GM21423 (cell line): ENCODE measurements around the gene NTRK1.
"Not testable (repeated sequence)": the region's sequence is repeated elsewhere in the genome, so short reads cannot be mapped to it uniquely, and the experiment has no call there.

Source experiments
- ATAC-seq: cut with Tn5 transposase; IDR thresholded peaks from one replicate; pipeline ENCODE4 v1.9.1; 2021; ENCODE audit warnings: mild to moderate bottlenecking, moderate library complexity; ENCODE audit not compliant: unreplicated experiment

The NTRK1 gene

DNA sequence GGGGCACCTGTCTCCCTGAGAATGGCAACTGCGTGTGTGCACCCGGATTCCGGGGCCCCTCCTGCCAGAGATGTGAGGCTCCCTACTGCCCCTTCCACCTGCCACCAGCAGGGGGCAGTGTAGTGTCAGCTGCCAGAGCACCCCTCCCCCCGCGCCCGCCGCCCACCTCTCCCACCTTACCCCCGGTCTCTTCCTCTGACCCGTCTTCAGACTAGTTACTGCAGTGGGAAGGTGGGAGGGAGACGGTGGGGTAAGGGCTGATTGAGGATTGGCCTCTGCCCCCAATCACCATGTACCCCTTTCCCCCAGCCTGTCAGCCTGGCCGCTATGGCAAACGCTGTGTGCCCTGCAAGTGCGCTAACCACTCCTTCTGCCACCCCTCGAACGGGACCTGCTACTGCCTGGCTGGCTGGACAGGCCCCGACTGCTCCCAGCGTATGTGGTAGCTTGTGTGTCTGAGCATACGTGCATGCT lies 49.7 kb downstream of the NTRK1 start:
- no peak for ATAC-seq

- ATAC-seq = no peak
These were observed 51.1 kb downstream of the NTRK1 start for GRCh38 chr1:156911577-156912298.

- no peak for ATAC-seq
These were observed 51.6 kb downstream of the NTRK1 start for GRCh38 chr1:156912310-156912709.

GRCh38 chr1:156912861-156913808 lies 52.5 kb downstream of the NTRK1 start:
- ATAC-seq = no peak

- no peak for ATAC-seq
These were observed 53.2 kb downstream of the NTRK1 start for GRCh38 chr1:156913809-156914387.

DNA sequence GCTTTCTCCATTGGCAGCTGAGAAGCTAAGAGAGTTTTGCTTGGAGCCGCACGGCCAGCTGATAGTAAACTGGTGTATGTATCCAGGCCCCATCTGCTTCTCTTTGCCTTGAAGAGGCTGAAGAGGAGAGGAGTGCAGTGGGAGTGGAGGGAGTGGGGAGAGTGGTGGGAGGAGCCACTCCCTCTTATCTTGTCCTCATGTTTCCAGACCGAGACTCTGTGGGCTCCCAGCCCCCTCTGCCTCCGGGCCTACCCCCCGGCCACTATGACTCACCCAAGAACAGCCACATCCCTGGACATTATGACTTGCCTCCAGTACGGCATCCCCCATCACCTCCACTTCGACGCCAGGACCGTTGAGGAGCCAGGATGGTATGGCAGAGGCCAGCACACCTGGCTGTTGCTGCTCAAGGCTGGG lies 53.8 kb downstream of the NTRK1 start:
- ATAC-seq = no peak

DNA sequence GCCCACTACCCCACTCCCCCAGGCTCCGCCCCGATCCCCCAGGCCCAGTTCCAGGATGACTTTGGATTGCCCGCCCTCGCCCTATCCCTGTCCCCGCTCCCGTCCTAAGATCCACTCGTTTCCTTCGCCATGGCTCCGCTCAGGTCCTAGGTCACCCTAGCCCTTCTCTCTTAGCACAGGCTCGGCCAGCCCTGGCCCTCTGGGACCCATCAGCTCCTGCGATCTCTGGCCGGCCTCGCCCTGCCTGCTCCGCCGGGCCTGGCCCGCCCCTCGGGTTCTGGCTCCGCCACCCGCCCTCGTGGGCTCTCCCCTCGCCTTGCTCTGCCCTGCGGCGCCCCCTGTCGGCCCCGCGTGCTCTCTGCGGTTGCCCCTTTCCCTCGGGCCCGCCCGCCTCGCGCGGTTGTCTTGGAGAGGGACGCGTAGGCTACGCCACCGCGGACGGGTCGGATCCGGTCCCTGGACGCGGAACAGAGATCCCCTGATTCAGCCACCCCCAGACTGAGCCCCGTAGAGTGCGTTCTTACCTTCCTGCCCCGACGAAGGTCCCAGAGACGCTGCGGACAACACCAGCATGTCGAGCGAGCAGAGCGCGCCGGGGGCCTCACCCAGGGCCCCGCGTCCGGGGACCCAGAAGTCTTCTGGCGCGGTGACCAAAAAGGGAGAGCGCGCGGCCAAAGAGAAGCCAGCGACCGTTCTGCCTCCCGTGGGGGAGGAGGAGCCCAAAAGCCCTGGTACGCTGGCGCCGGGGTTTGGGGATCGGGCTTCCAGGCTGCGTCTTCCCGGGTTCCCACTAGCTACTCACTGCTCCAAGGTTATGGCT lies 59.8 kb downstream of the NTRK1 start, which contains the start of gene LRRC71:
LRRC71 (plus strand) TSS at position 400 of the 820 bp plus-strand sequence; CDS start at position 572, 172 bp downstream.
- no peak for ATAC-seq

GRCh38 chr1:156921053-156921529 lies 60.4 kb downstream of the NTRK1 start:
- ATAC-seq = no peak

DNA sequence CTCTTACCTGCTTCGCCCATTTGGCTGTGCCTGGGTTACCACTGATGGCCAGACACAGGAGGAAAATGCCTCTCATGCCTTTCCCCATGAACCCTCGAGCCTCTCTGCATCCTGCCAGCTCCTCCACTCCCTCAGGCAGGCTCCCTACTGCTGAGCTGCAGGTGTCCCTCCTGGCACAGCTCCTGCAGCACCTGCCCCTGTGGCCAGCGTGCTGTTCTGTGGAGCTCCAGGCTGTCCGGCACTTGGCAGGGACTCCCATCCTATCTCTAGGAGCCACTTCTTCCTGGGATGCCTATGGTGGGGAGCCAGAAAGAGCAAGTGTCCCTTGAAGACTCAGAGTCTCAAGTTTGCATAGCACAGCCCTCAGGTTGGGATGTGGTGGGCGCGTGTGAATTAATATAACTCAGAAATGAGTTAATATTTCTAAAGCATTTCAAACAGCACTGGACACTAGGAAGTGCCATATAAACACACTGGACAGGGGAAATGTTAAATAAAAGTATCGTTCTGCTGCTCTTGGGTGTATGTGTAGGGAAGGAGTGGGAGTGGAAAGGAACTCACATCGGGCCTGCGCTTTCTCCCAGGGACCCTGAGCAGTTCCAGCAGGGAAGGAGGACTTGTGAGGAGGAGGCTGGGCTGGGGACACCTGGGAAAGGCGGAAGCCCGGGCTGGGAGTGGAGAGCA lies 62.5 kb downstream of the NTRK1 start:
- no peak for ATAC-seq

- ATAC-seq = no peak
These were observed 63.2 kb downstream of the NTRK1 start for GRCh38 chr1:156923670-156924477.

DNA sequence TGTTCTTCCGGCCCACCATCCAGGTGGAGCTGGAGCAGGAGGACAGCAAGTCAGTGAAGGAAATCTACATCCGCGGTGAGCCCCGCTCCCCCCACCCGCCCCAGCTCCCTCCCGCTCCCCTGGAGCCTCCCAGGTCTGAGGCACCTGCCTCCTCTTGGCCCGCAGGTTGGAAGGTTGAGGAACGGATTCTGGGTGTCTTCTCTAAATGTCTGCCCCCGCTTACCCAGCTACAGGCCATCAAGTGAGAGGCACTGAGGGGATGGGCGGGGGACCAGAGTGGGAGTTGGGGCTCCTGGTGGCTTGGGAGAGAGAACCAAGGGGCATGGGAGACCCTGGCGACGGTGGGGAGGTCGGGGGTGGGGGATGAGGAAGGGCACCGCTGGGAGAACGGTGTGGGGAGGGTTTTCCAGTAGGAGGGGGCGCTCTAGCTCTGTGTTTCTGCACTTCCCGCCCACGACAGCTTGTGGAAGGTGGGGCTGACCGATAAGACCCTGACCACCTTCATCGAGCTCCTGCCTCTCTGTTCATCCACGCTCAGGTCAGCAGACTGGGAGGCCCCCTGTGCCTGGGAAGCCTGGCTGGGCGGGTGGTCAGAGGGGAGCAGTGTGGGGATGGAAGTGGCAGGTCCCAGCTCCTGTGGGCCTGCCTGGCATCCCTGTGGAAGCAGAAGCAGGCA lies 64.0 kb downstream of the NTRK1 start:
- no peak for ATAC-seq

DNA sequence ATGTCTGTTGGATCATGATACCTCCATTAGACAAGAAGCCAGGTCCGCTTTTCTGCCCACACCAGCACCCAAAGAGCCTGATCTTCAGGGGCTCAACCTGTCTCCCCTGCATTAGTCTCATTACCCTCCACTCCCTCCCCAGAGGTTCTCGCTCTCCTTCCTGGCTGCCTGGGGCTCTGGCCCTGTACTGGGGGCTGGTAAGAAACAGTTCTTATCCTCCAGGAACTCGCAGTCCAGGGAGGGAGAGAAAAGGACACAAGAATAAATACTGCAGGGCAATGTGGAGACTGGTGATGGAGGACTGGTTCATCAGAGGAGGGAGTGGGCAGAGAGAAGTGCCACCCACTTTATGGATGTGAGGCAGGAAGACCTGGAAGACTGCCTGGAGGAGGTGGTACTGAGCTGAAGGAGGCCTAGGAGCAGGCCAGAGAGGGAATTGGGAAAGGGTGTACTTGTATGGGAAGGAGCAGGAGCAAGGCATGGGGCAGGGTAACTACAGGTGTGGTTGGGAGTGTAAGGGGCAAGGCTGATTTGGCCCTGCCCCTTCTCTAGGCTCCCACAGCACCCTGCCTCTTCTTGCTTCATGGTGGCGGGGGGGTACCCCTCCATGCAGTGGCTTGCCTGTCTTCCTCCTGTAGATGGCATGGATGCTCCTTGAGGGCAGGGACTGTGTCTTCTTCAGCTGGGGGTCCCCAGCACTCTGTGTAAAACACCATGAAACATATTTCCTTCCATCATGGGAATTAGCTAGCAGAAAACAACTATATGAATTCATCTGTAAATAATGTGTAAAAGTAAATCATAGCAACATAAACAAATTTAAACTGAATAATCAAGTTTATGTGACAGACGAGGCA lies 64.7 kb downstream of the NTRK1 start:
- no peak for ATAC-seq

GRCh38 chr1:156926175-156926574 lies 65.5 kb downstream of the NTRK1 start:
- no peak for ATAC-seq

DNA sequence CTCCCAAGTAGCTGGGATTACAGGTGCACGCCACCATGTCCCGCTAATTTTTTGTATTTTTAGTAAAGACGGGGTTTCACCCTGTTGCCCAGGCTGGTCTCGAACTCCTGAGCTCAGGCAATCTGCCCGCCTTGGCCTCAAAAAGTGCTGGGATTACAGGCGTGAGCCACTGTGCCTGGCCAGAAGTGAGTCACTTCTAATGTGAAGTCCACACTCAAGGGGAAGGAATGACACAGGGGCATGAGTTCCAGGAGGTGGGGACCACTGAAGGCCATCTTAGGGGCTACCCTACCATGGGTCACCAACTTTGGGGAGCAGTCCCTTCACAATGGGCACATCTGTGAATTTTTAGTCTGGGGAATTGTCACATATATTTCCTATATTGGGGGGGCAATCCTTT lies 66.0 kb downstream of the NTRK1 start:
- ATAC-seq = not testable (repeated sequence)

DNA sequence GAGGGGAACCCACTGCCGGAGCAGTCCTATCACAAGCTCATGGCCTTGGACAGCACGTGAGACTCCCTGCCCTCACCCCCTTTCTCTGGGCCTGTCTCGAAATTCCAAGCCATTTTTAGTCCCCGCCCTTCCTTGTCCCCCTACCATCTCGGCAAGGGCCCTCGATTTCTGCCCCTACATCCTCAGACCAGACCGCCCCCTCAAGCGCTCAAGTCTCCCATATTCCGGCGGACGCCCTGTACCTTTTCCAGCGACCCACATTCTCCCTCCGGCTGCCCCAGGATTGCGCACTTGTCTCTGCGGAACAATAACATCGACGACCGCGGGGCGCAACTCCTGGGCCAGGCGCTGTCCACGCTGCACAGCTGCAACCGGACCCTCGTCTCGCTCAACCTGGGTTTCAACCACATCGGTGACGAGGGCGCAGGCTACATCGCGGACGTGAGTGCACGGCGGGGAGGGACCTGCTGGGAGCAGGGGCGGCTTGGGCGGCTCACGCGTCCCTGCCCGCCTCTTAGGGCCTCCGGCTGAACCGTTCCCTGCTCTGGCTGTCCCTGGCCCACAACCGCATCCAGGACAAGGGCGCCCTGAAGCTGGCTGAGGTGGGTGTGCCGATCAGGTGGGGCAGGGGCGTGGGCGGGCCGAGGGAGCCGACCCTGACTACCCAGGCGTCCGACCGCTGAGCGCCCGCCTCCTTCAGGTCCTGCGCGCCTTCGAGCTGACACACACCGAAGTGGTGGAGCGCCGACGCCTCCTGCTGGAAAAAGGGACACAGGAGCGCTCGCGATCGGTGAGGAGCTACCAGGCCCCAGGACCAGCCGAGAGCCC lies 66.8 kb downstream of the NTRK1 start:
- no peak for ATAC-seq

DNA sequence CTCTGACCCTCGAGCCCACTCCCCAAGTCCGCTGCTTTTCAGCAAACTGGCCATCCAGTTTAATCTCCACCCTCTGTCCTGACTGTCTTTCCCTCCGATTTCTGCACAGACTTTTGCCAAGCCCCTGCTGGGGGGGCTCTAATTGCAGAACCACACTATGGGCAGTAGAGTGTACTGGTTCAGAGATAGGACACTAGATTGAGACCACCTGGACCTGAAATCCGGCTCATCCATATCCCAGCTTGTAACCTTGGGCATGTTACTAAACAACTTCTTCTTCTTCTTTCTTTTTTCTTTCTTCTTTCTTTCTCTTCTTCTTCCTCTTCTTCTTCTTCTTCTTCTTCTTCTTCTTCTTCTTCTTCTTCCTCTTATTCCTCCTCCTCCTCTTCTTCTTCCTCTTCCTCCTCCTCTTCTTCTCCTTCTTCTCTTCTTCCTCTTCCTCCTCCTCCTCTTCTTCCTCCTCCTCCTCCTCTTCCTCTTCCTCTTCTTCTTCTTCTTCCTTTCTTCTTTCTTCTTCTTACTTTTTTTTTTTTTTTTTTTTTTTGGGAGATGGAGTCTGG lies 67.5 kb downstream of the NTRK1 start:
- no peak for ATAC-seq
